Neural crest cell (in vitro differentiated cells): ENCODE measurements around the gene REEP6. TPM values are rescaled to one million over a fixed set of nuclear protein-coding genes. Genes with fewer than 3 reads are reported as not detected.

Source experiments
- DNase-seq: peaks from one replicate; pipeline ENCODE4 v3.0.0; 2021; ENCODE audit warnings: low read depth, mixed read lengths, low spot score
- H3K27ac Mint-ChIP-seq: one replicate; pipeline ENCODE4 v1.8.0; 2021; ENCODE audit warnings: mild to moderate bottlenecking, mixed read lengths; ENCODE audit not compliant: unreplicated experiment
- H3K27me3 Mint-ChIP-seq: 2 replicates; pipeline ENCODE4 v1.8.0; 2021; ENCODE audit warnings: low read depth, mild to moderate bottlenecking, mixed read lengths
- H3K36me3 Mint-ChIP-seq: 2 replicates; pipeline ENCODE4 v1.8.0; 2021; ENCODE audit warnings: low read depth, mild to moderate bottlenecking, mixed read lengths
- H3K4me1 Mint-ChIP-seq: 2 replicates; pipeline ENCODE4 v1.8.0; 2021; ENCODE audit warnings: mixed read lengths
- H3K4me3 Mint-ChIP-seq: one replicate; pipeline ENCODE4 v1.8.0; 2021; ENCODE audit warnings: mild to moderate bottlenecking, mixed read lengths
- H3K9me3 Mint-ChIP-seq: 2 replicates; pipeline ENCODE4 v1.8.0; 2021; ENCODE audit warnings: mixed read lengths
- CTCF ChIP-seq: fragments of 200-600 bp; sonication (generic); conservative IDR thresholded peaks from 2 replicates; pipeline ENCODE4 v1.5.0; 2021; ENCODE audit warnings: antibody characterized with exemption, mild to moderate bottlenecking
- total RNA-seq: library from RNA; stranded (reverse); gene quantifications from 2 replicates; pipeline ENCODE4 v1.2.1, GENCODE V29; 2021

REEP6 gene
- total RNA-seq, 1 donor from 2014 or later: 8.2 TPM

GRCh38 chr19:1522061-1522460 is 31.1 kb downstream of the REEP6 start:
- Mint-ChIP-seq H3K4me1 (peaks cover 7% of the 10 kb centered on the region), H3K27me3 (peaks cover 65% of the 10 kb centered on the region), H3K4me3 (no peak overlapping the region), H3K36me3 (no peaks in the 10 kb centered on the region), H3K27ac (no peak overlapping the region), H3K9me3 (no peaks in the 10 kb centered on the region)
- no peak for TF ChIP-seq CTCF
- DNase-seq: no peak

GRCh38 chr19:1522838-1523237 is 31.9 kb downstream of the REEP6 start:
- Mint-ChIP-seq H3K9me3 (no peaks in the 10 kb centered on the region), H3K27ac (no peak overlapping the region), H3K4me3 (no peak overlapping the region), H3K4me1 (peaks cover 7% of the 10 kb centered on the region), H3K27me3 (peaks cover 67% of the 10 kb centered on the region), H3K36me3 (no peaks in the 10 kb centered on the region)
- TF ChIP-seq CTCF: no peak
- DNase-seq: no peak

GRCh38 chr19:1523412-1524286 is 32.7 kb downstream of the REEP6 start, which contains the start of gene PLK5:
TSS of gene PLK5 (plus strand) at chr19:1524077. CDS start at chr19:1526997, 2,920 bp downstream.
- DNase-seq: no peak
- no peak within 1 kb of the TSS for H3K27ac Mint-ChIP-seq
- H3K9me3 Mint-ChIP-seq: no peaks in the 10 kb centered on the region
- peaks cover 7% of the 10 kb centered on the region for H3K4me1 Mint-ChIP-seq
- no peak for TF ChIP-seq CTCF
- H3K4me3 Mint-ChIP-seq: no peak within 1 kb of the TSS
- H3K36me3 Mint-ChIP-seq: no peaks in the 10 kb centered on the region
- H3K27me3 Mint-ChIP-seq: peaks cover 59% of the 10 kb centered on the region

GRCh38 chr19:1524287-1524971 is 33.4 kb downstream of the REEP6 start:
- no peak overlapping the region for H3K27ac Mint-ChIP-seq
- no peak overlapping the region for H3K4me3 Mint-ChIP-seq
- TF ChIP-seq CTCF: no peak
- no peaks in the 10 kb centered on the region for H3K36me3 Mint-ChIP-seq
- H3K9me3 Mint-ChIP-seq: no peaks in the 10 kb centered on the region
- peaks cover 57% of the 10 kb centered on the region for H3K27me3 Mint-ChIP-seq
- DNase-seq: no peak
- peaks cover 7% of the 10 kb centered on the region for H3K4me1 Mint-ChIP-seq

GRCh38 chr19:1524972-1525325 is 34.0 kb downstream of the REEP6 start:
- H3K27ac Mint-ChIP-seq: no peak overlapping the region
- TF ChIP-seq CTCF: no peak
- DNase-seq: no peak
- H3K4me1 Mint-ChIP-seq: peaks cover 7% of the 10 kb centered on the region
- H3K27me3 Mint-ChIP-seq: peaks cover 57% of the 10 kb centered on the region
- H3K9me3 Mint-ChIP-seq: no peaks in the 10 kb centered on the region
- H3K36me3 Mint-ChIP-seq: no peaks in the 10 kb centered on the region
- H3K4me3 Mint-ChIP-seq: no peak overlapping the region
